Pancreas (tissue), 10 donors: Measurements from ENCODE around the gene SIAE. TPM values are rescaled to one million over a fixed set of nuclear protein-coding genes. Genes with fewer than 3 reads are reported as not detected.

Experiments
- ATAC-seq, 4 donors: fragments of 200-7000 bp; cut with Tn5 transposase; one replicate each; pipeline versions ENCODE4 v1.8.0 to v1.9.1; 2020; ENCODE audit warnings: mild to moderate bottlenecking in 4 of 4, moderate library complexity in 4 of 4
- DNase-seq, 6 donors: peaks; one replicate each; pipeline ENCODE4 v3.0.0-alpha.2; 2020
- FAIRE-seq: peaks from 2 replicates; lab custom pipeline; 2012; peaks lifted over from hg19 to GRCh38; lab: Jason Lieb, UNC
- H3K27ac ChIP-seq, 4 donors: fragments of 200-600 bp; sonication (generic); 1 replicate in 3 of 4; 2 replicates in 1 of 4; pipeline versions ENCODE4 v1.5.0 to v1.8.0; 2020
- H3K27me3 ChIP-seq, 4 donors: fragments of 200-600 bp; one replicate each; pipeline ENCODE4 v1.8.0; 2021
- H3K36me3 ChIP-seq, 3 donors: fragments of 200-600 bp; sonication (generic) in 1 of 3; one replicate each; pipeline versions ENCODE4 v1.5.0 to v1.8.0; 2020 to 2021
- H3K4me1 ChIP-seq, 3 donors: fragments of 200-600 bp; one replicate each; pipeline ENCODE4 v1.8.0; 2021
- H3K4me3 ChIP-seq, 4 donors: fragments of 200-600 bp; sonication (generic) in 2 of 4; one replicate each; pipeline versions ENCODE4 v1.5.0 to v1.8.0; 2020 to 2021
- H3K9me3 ChIP-seq, 4 donors: fragments of 200-600 bp; one replicate each; pipeline ENCODE4 v1.8.0; 2021
- WGBS, 2 donors: extraction: QIAGEN DNeasy Blood & Tissue Kit; methylation state at CpG; one replicate each; pipeline ENCODE4 v1.1.7; 2013; 5-methylcytosine and 5-hydroxymethylcytosine counted together
- intact Hi-C, 3 donors: fragments of 100-400 bp; cut with DNase I; formaldehyde crosslinking; loops; one replicate each; pipeline versions ENCODE4 v1.11.1 to v1.14.2; 2022
- polyA plus RNA-seq, 2 donors: library from polyadenylated mRNA; stranded (reverse); fragments of 200-250 nt; gene quantifications; one replicate each; pipeline ENCODE4 v1.2.3, GENCODE V29; 2013
- total RNA-seq, 6 donors: library from RNA; stranded (reverse); fragmentation: NEBNext Ultra II Directional in 4 of 6; extraction: Animal tissue kit (Norgen Biotek cat#: 25700) in 4 of 6; gene quantifications; one replicate each; pipeline versions ENCODE4 v1.2.1 to v1.2.4, GENCODE V29; 2021 to 2023
- TF ChIP-seq, protein P1 (sequence below), 4 donors: fragments of 200-600 bp; sonication (generic) in 3 of 4; IDR thresholded peaks; one replicate each; pipeline versions ENCODE4 v1.5.0 to v1.8.0; 2021; ENCODE audit warnings: antibody characterized with exemption in 4 of 4
- donor health status: healthy with polysubstance abuse.
- donor health status: DM: no; HTN: no; CAD: no; lungs with moderate emphysema.
- donor health status: DM: no; HTN: no; CAD: no.
- donor health status: control.
- donor health status: control.
- donor health status: Bipolar disorder and iron deficiency.
- donor health status: DM: yes; HTN: yes; CAD: no.
- donor health status: DM: no; HTN: no; CAD: no.
- donor health status: DM: no; HTN: no; CAD: no.
- donor health status: DM: yes; HTN: yes; CAD: no.

Gene SIAE
- total and polyA plus RNA-seq, 8 donors, result 9.6 to 29.8 (median 14.1) TPM

GRCh38 chr11:124584681-124585372 is 88.7 kb downstream of the SIAE start:
- peaks cover 0 to 6% (median 0%) of the 10 kb centered on the region in 4 donors for H3K27me3 ChIP-seq
- no peak overlapping the region for H3K27ac ChIP-seq
- H3K4me3 ChIP-seq, result no peak overlapping the region
- TF ChIP-seq, protein P1, sequence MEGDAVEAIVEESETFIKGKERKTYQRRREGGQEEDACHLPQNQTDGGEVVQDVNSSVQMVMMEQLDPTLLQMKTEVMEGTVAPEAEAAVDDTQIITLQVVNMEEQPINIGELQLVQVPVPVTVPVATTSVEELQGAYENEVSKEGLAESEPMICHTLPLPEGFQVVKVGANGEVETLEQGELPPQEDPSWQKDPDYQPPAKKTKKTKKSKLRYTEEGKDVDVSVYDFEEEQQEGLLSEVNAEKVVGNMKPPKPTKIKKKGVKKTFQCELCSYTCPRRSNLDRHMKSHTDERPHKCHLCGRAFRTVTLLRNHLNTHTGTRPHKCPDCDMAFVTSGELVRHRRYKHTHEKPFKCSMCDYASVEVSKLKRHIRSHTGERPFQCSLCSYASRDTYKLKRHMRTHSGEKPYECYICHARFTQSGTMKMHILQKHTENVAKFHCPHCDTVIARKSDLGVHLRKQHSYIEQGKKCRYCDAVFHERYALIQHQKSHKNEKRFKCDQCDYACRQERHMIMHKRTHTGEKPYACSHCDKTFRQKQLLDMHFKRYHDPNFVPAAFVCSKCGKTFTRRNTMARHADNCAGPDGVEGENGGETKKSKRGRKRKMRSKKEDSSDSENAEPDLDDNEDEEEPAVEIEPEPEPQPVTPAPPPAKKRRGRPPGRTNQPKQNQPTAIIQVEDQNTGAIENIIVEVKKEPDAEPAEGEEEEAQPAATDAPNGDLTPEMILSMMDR (IDR thresholded peaks at IDR 0.05), result no peak
- ATAC-seq (no peak), DNase-seq (no peak), FAIRE-seq (no peak)
- no peaks in the 10 kb centered on the region for H3K36me3 ChIP-seq
- intact Hi-C loops, result no loop called here
- 61 to 63% methylated on average over 4 of the region's 4 CpGs for WGBS, 2 donors
- no peaks in the 10 kb centered on the region for H3K9me3 ChIP-seq
- H3K4me1 ChIP-seq, result no peaks in the 10 kb centered on the region

DNA sequence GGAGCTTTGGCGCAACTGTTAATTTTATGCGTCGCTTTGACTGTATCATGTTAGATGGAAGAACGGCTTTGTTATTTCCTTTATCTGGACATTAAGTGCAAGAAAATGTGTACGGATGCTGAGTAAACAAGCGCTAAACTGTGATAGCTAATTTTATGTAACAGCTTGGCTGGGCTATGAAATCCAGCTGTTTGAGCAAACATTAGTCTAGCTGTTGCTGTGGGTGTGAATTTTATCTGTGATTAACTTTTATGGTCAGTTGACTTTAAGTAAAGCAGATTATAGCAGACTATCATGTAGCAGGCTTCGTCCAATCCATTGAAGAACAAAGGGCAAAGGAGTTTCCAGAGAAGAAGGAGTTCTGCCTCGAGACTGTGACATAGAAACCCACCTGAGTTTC is 89.8 kb downstream of the SIAE start:
- intact Hi-C loops, result no loop called here
- Histone ChIP-seq H3K4me3 (no peak overlapping the region), H3K36me3 (no peaks in the 10 kb centered on the region), H3K27ac (no peak overlapping the region), H3K27me3 (peaks cover 0 to 6% (median 0%) of the 10 kb centered on the region in 4 donors), H3K4me1 (no peaks in the 10 kb centered on the region), H3K9me3 (no peaks in the 10 kb centered on the region)
- DNase-seq (no peak), ATAC-seq (no peak), FAIRE-seq (no peak)
- 40 to 44% methylated on average over 8 of the region's 8 CpGs for WGBS, 2 donors
- TF ChIP-seq, protein P1 (IDR thresholded peaks at IDR 0.05), result no peak

Other genes with a start within 250 kb of the SIAE start
- not detected for gene OR8B4, start 248.9 kb downstream of the SIAE start, total RNA-seq
- gene OR8B4, start 248.9 kb downstream of the SIAE start, polyA plus RNA-seq, result not detected
- gene OR8B8, start 228.0 kb downstream of the SIAE start, total RNA-seq, result not detected
- not detected for gene OR8B8, start 228.0 kb downstream of the SIAE start, polyA plus RNA-seq
- not detected for gene OR8B12, start 130.1 kb downstream of the SIAE start, total RNA-seq
- not detected for gene OR8B12, start 130.1 kb downstream of the SIAE start, polyA plus RNA-seq
- not detected for gene OR8A1, start 103.7 kb downstream of the SIAE start, total RNA-seq
- gene OR8A1, start 103.7 kb downstream of the SIAE start, polyA plus RNA-seq, result under 1 TPM in 1 of 2 donors, not detected in 1; 0.02 TPM
- not detected for gene PANX3, start 62.3 kb downstream of the SIAE start, total RNA-seq
- gene PANX3, start 62.3 kb downstream of the SIAE start, polyA plus RNA-seq, result not detected
- gene TBRG1, start 50.9 kb downstream of the SIAE start, total RNA-seq, result 10 to 100 TPM; 12.9 to 20.0 (median 14.2) TPM
- 10 to 100 TPM; 26.9 to 49.2 TPM for gene TBRG1, start 50.9 kb downstream of the SIAE start, polyA plus RNA-seq
- gene SPA17, start 165 bp upstream of the SIAE start, total RNA-seq, result 1 to 10 TPM; 1.2 to 2.9 (median 2.1) TPM
- 1 to 10 TPM; 6.0 to 7.3 TPM for gene SPA17, start 165 bp upstream of the SIAE start, polyA plus RNA-seq
- gene NRGN, start 66.2 kb upstream of the SIAE start, total RNA-seq, result 1 to 10 TPM in 3 of 6 donors, under 1 TPM in 2, not detected in 1; 0.24 to 1.9 (median 1.2) TPM
- gene NRGN, start 66.2 kb upstream of the SIAE start, polyA plus RNA-seq, result 1 to 10 TPM; 2.7 to 3.7 TPM
- gene VSIG2, start 78.5 kb upstream of the SIAE start, total RNA-seq, result 1 to 10 TPM in 3 of 6 donors, under 1 TPM in 3; 0.18 to 2.1 (median 1.0) TPM
- 1 to 10 TPM; 1.1 to 4.5 TPM for gene VSIG2, start 78.5 kb upstream of the SIAE start, polyA plus RNA-seq
- 1 to 10 TPM; 5.0 to 10.0 (median 6.5) TPM for gene ESAM, start 88.6 kb upstream of the SIAE start, total RNA-seq
- gene ESAM, start 88.6 kb upstream of the SIAE start, polyA plus RNA-seq, result 10 to 100 TPM in 1 of 2 donors, 1 to 10 TPM in 1; 9.4 to 27.1 TPM
- 10 to 100 TPM in 1 of 6 donors, 1 to 10 TPM in 5; 4.6 to 11.0 (median 5.9) TPM for gene MSANTD2, start 126.7 kb upstream of the SIAE start, total RNA-seq
- gene MSANTD2, start 126.7 kb upstream of the SIAE start, polyA plus RNA-seq, result 10 to 100 TPM; 11.7 to 23.3 TPM
- 1 to 10 TPM; 1.1 to 6.0 (median 2.2) TPM for gene ROBO3, start 191.7 kb upstream of the SIAE start, total RNA-seq
- 10 to 100 TPM; 18.9 to 25.0 TPM for gene ROBO3, start 191.7 kb upstream of the SIAE start, polyA plus RNA-seq
- 1 to 10 TPM; 2.3 to 4.7 (median 3.3) TPM for gene ROBO4, start 224.1 kb upstream of the SIAE start, total RNA-seq
- 1 to 10 TPM; 9.4 to 9.8 TPM for gene ROBO4, start 224.1 kb upstream of the SIAE start, polyA plus RNA-seq
- gene HEPN1, start 245.5 kb upstream of the SIAE start, total RNA-seq, result not detected
- gene HEPN1, start 245.5 kb upstream of the SIAE start, polyA plus RNA-seq, result under 1 TPM in 1 of 2 donors, not detected in 1; 0.11 TPM